ENCODE measurements around the gene AUTS2.

The AUTS2 gene

DNA sequence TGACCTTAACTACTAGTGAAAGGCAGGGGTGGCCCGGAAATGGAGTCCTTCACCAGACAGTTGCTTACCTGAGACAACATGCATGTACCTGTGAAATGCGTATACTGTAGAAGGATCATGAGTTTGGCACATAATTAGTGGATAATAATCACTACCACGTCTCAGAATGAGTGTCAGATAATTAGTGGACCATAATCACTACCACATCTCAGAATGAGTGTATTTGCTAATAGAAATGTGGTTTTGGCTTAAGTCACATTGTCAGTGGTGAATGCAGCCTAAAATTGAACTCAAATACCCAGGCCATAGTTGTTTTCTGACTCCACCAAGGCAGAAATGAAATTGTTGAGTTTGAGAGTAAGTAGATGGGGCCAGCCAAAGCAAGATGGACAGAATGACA lies 1065.4 kb downstream of the AUTS2 start:
- DNase-seq (ENCODE audit: low spot score): no peak

DNA sequence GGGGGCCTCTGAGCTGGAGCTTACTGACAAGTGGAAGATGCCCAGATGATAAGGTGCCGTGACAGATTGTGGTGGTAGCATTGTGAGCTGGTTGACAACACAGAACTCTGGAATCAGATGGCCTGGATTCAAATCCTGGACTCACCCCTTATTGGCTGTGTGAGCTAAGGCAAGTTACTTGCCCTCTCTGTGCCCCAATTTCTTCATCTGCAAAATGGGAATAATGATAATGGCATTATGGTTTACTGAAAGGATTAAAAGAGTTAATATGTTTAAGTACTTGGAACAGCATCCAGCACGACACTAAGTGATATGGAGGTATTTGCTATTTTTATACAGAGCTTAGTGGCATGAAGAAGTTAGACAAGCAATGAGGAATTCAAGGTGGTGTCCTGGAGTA lies 1067.7 kb downstream of the AUTS2 start:
- DNase-seq (ENCODE audit: low spot score): no peak

DNA sequence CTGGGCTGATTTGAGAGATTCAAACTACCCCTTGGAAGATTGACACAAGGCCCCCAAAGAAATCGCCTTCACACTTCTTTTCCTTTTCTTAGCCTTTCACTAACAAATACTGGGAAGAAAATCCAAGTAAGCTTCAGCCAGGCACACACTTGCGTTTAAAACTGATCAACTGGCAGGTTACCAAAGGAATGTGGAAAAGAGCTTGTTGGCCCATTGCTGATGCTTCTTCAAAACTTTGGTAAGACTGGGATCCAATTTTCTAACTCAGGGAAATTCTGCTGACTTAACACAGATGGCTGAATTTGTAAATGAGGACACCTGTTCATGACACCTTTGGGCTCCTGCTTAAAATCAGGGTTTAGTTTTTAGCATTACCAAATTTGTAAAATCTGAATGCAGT lies 1069.1 kb downstream of the AUTS2 start:
- DNase-seq (ENCODE audit: low spot score): no peak

DNA sequence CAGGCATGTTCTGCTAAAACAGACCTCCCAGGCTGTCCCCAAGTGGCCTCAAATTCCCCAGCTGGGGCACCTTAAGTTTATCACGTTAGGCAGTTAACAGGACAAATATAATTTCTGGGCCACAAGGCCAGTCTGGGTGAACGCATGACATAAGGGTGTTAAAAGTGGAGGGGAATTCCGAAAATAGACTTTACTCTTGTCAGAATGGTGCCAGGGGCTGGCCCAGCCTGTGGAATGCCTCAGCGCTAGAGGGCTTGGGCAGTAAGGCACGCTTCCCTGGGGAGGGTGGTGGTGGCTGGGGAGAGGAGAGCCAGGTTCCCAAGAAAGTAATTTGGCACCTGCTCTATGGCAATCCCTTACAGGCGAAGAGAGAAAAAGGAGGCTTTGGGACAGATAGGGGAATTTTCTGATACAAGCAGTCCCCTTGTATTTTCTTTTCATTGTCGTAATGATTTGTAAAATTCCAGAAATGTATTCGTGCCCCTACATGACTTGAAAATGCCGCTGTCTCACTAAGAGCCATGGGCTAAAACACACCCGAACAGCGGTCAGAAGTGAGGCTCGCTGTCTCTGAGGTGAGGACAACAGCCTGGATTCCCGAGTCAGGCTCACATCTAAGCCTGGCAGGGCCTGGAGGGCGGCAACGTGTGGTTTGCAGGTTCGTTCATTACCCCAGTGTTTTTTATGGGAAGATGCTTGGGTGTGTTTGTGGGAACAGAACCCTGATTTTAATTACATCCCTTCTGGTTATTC lies 1070.5 kb downstream of the AUTS2 start:
- no peak for DNase-seq (ENCODE audit: low spot score)

DNA sequence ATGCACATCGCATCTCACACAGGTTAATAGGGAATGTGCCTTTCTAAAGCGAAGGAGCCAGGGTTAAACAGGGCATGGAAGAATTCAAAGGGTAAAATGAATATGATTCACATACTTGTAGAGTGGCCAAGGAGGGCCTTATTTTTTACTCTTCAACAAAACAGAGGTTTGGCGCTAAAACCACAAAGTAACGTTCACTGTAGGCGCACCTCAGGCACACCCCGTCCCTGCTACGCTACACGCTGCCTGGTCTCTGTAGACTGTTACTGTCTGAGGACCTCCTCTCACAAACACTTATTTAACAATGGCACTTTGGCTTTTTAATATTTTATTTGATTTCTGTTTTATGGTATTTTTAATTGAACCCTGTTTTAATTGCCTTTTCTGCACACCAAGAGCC lies 1071.6 kb downstream of the AUTS2 start:
- no peak for DNase-seq (ENCODE audit: low spot score)

DNA sequence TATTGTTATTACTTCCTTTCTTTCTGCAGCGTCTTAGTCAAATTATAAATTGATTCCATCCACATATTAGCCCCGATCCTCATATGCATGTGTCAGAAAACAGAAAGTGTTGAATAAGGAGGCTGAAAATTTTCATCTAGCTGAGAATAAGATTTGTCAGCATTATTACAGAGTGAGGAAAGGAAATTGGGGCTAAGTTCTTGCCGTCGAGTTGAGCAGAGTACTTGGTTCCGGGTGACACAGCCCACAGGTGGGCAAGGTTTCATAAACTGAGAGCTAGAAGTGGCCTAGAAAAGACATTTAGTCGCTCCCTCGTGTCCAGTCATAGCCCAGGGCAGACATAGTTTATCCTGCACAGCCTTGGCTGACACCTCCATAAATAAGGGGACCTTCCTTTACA lies 1072.0 kb downstream of the AUTS2 start:
- DNase-seq (ENCODE audit: low spot score): no peak

DNA sequence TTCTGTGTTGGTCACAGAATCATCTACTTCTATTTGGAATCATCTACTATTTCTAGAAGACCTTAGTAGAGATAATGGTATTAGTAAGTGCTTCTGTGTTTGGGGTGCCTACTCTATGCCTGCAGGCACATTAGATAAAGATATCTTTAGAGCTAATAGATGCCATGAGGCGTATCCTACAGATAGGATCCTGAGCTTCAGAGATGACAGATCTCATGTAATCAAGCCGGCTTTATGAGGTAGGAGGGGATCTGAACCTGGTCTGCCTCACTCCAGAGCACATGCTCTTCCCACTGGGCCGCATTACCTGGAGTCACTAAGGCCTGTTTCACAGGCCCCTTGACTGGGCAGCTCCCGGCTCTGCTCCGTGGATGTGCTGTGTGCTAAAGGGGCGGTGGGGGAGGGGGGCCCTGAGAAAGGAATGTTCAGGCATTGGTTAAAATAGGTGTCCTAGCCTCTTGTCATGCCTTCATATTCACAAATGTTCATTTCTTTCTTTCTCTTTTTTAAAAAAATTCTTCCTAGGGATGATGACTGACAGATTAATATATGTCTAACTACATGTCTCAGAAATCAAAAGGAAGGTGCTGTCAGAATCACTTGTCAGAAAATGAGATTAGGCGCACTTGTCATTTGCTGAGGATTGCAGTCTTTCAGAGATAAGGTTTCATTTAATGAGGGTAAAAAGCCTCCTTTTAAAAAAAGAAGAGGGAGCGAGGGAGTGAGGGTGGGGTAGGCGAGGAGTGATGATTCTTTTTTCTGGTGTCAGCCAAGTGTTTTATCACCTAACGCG lies 1075.7 kb downstream of the AUTS2 start:
- DNase-seq (ENCODE audit: low spot score): no peak

DNA sequence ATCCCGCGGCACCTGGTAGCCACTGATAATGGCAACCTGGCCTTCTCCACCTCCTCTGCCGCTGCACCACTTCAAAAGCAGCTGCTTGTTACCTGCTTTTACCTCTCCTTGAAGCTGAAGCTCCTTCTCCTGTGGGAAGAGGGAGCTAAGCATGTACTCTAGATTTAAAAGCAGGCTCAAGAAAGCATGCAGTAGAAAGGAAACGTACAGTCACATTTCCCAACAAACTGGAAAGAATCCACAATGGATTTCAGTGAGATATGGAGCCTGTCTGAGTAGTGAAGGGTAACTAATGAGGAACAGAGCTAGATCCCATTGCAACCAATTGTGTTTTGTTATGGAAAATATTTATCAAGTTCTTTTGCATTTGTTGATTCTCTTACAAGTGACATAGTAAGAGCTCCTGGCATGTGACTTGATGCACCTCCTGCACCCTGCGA lies 1076.3 kb downstream of the AUTS2 start:
- no peak for DNase-seq (ENCODE audit: low spot score)

DNA sequence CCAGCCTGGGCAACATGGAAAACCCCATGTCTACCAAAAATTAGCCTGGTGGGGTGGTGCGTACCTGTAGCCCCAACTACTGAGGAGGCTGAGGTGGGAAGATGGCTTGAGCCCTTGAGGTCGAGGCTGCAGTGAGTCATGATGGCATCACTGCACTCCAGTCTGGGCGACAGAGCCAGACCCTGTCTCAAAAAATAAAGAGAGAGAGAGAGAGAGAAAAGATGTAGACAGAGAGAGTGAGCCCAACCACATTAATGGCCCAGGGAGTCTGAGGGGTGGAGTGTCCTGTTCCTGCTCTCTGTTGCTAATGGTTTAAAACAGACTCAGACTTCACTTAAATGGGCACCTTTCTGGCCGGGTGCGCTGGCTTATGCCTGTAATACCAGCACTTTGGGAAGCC lies 1078.0 kb downstream of the AUTS2 start:
- DNase-seq (ENCODE audit: low spot score): no peak

DNA sequence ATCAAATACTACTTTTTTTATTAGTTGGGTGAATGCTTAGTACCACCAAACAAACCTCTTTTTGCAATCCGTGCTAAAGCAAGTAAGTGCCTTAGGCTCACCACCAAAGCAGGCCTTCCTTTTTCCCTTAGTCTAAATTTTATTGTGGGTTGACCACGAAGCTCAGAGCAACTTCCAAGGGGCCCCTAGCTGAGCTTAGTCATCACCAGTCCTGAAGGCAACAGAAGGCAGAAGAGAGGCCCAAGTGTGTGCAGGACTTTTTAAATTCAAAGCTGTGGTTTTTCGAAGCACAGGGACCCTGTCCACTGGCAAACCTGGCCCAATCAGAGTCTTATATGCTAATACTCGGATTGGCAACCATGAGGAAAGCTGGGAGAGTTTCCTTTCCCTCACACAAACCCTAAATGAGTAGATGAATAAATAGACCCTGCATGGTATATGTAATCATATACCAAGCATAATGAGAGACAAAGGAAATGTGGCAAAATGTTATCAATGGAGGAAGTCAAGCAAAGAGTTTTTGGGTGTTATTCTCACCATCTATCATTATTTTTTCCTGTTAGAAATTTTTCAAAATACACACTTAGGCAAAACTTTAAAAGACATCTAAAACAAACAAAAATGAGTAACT lies 1080.5 kb downstream of the AUTS2 start:
- no peak for DNase-seq (ENCODE audit: low spot score)

DNA sequence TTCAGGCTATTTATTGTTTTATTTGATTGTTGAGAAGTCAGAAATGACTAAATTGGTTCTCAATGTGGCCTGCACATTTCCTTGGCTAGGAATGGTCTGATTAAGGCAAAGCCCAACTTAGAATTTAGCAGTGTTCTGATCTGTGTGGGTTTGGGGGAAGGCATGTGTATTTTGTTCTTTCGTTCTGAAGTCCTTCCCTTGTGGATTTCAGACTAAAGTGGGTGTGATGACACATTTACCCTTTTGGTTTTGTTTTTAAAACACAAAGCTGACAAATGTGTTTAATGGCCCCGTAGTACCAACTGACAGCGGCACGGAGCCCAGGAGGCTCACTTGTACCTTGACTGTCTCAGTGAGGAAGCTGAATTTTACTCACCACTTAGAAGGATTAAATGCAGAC lies 1081.4 kb downstream of the AUTS2 start:
- DNase-seq (ENCODE audit: low spot score): no peak

- no peak for DNase-seq (ENCODE audit: low spot score)
Measured at GRCh38 chr7:70680306-70680705, 1082.0 kb downstream of the AUTS2 start.

DNA sequence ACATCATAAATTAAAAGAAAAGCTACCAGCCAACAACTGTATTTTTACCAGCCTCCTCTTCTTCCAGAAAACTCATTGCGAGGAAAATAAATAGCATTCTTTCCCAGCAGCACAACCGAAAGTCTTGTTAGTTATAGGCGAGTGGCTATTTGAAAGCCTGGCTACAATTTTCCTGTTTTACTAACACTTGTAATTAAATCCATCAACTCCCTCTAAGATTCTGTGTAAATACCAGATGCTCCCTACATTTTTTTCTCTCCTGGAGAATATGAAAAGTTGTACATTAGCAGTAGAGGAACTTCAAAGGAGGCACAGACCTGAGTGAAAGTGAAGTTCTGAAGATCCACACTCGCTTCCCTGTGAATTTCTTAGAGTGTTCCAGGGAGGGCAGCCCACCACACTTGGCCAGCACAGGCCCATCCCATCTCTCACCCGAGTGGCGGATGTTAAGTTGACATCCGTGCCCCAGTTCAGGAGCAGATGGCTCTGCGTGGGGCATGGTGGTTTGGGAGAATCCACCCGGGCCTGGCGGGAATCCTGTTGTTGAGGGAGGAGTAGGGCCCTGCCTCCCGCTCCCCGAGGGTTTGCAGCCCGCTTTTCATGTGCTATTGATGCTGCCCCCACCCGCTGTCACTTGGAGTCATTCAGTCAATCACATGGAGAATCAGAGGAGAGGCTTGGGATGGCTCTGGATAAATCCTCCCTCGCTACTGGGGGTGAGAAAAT lies 1082.6 kb downstream of the AUTS2 start:
- no peak for DNase-seq (ENCODE audit: low spot score)

DNA sequence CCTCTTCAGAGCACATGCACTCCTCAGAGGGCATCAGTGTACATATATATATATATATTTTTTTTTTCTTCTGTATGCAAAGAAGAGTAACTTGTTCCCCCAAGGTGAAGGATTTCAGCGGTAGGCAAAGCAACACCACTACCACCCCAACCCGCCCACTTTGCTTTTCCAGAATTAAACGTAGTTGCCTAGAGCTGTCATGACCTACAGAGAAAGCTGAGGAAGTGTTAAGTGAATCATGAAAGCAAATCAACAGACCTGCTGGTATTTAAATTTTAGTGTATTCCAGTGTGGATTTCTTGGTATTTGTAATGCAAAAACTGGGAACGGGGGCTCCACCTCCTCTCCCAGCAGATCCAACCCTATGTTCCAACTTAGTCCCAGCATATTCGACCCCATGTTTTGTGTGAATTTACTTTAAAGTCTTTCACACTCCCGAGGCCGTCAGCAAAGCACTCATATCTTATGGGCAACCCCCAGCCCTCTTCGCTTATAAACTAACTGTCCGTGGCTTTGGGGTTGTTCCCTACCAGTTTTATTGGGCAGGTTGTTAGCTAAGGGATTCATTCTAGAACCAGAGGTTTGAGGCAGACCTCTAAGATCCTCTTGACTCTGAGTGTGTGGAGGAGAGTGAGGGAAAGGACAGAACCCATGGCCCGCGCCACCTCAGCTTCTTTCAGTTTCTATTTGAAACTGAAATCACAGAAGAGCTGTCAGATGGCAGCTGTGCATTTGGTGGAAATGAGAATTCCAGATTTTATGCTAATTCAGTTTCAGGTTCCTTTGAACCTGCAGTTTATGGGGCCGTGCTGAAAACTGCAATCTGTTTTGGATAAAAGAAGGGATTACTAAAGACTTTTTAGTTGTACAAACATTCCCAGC lies 1083.4 kb downstream of the AUTS2 start:
- DNase-seq (ENCODE audit: low spot score): no peak

DNA sequence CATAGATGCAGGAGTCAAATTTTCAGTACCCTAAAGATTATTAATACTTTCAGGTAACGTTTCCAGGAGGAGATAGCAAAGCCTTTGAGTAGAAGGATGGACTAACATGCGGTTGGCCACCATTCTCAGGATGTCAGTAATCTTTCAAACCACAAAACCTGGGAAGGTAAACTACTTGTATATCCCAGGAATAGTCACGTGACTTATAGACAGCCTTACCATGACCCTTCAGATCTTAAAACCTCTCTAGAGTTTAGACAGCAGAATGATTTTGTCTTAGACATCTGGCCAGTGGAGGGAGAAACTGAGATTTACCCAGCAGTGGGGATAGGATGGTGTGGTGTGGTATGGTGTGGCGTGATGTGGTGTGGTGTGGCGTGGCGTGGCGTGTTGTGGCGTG lies 1085.9 kb downstream of the AUTS2 start:
- DNase-seq (ENCODE audit: low spot score): no peak

DNA sequence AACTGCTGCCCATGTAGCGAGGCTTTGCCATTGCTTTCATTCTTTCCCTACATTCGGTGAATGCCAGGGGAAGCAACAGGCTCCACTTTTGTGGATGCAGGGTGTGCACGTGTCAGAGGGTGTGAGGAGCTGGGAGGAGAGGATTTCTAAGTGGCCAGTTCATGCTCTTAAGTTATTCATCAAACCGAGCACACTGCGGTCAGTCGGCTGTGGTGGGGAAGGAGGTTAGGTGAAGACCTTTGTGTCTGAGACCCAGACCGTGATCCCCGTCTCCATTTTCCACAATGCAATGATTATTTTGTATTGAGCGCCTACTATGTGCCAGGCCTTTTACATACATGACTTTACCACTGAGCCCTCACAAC lies 1095.0 kb downstream of the AUTS2 start:
- no peak for DNase-seq (ENCODE audit: low spot score)

DNA sequence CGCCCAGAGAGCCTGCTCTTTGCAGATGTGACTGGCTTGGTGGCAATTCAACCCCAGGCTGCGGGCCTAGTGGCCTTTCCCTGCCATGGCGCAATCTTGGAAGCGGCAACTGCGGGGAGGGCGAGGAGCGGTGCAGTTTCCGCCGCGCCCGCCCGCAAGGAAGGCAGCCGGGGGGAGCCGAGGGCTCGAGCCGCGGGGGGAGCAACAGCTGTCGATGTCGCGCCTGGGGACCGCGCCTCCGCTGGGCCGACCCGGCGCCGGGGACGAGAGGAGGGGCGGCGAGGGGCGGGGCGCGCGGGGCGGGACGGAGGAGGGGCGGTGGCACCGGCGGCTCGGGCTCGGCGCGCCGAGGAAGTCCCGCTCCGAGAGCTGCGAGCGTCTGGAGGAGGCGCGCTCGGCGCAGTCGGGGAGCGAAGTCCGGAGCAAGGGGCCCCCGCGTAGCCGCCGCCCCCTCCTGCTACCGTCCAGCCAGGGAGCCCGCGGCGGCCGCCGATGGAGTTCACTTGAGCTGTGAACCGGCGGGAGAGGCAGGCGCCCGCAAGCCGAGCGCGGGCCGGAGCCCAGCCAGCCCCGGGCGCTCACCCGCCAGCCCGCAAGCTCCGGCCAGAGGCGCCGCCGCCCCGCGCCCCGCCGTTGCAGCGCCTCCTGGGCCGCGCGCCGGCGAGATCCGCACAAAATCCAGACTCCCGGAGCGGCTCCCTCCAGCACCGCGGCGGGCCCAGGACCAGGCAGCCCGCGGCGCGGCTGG lies 1095.6 kb downstream of the AUTS2 start:
- peak; percentile 40 for DNase-seq (ENCODE audit: low spot score)

DNA sequence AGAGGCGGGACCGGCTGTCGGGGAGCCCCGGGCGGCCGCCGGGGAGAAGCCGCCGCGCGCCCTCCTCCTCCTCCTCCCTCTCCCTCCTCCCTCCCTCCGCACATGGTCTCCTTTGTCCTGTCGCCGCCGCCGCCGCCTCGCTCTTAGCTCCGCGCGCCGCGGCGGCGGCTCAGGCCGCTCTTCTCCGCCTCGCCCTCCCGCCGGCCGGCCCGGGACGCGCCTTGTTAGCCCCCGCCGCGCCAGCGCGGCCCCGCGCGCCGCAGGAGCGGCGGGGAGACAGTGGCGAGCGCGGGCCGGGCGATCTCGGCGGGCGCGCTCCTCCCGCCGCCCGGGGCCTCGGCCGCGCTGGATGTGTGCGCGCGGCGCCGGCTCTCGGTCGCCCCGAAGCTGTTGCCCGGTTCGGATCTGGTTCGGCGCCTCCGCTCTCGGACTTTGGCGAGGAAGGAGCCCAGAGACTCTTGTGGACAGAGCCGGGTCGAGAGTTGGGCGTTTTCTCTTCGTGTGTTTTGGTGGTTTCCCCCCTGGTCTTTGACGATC lies 1096.2 kb downstream of the AUTS2 start:
- DNase-seq (ENCODE audit: low spot score): peak; percentile 27

- DNase-seq (ENCODE audit: low spot score): peak; percentile 25
Measured at GRCh38 chr7:70694971-70695794, 1096.9 kb downstream of the AUTS2 start.

DNA sequence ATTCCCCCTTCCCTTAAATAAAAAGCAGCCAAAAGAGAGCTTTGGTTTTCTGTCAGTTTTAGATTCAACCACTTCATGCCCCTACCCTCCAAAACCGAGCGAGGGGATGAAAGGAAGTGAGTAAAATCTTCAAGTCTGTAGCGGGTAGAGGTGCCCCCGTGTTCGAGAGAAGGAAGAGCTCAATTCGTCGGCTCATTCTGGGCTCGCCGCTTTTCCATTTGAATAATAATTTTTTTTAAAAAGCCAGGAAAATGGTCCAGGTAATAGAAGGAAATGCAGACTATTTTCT lies 1097.5 kb downstream of the AUTS2 start:
- peak; percentile 11 for DNase-seq (ENCODE audit: low spot score)

All from kidney capillary endothelial cell (primary cell).